Hepatocyte (in vitro differentiated cells): ENCODE measurements around the gene UBE2E1.
"Not testable (repeated sequence)": the region's sequence is repeated elsewhere in the genome, so short reads cannot be mapped to it uniquely, and the experiment has no call there.

Source experiments
- CTCF ChIP-seq: fragments of 200-600 bp; sonication (generic); IDR thresholded peaks from 2 replicates; pipeline ENCODE4 v1.5.1; 2016; ENCODE audit warnings: antibody characterized with exemption, mild to moderate bottlenecking; ENCODE audit not compliant: poor library complexity
- EZH2 ChIP-seq: fragments of 200-600 bp; sonication (generic); IDR thresholded peaks from 2 replicates; pipeline ENCODE4 v1.6.1; 2016; ENCODE audit warnings: antibody characterized with exemption, mild to moderate bottlenecking, borderline replicate concordance
- EZH2phosphoT487 ChIP-seq: fragments of 200-600 bp; sonication (generic); IDR thresholded peaks from one replicate; pipeline ENCODE4 v1.6.1; 2018; ENCODE audit warnings: antibody characterized with exemption, mild to moderate bottlenecking, low read depth, moderate library complexity; ENCODE audit not compliant: unreplicated experiment, severe bottlenecking

- not testable (repeated sequence) for TF ChIP-seq CTCF, EZH2, EZH2phosphoT487
Observed at GRCh38 chr3:23849462-23849861, 43.7 kb downstream of the UBE2E1 start.
